AG10803 (cell line): ENCODE data around the gene PLPPR1.
"Not testable (repeated sequence)": the region's sequence is repeated elsewhere in the genome, so short reads cannot be mapped to it uniquely, and the experiment has no call there.

Experiments
- DNase-seq: peaks from one replicate; pipeline ENCODE4 v3.0.0; 2010; ENCODE audit warnings: low read depth
- H3K4me3 ChIP-seq: 2 replicates; pipeline ENCODE4 v1.5.1; 2011; ENCODE audit warnings: mild to moderate bottlenecking, low read length, control low read depth
- CTCF ChIP-seq: conservative IDR thresholded peaks from 2 replicates; pipeline ENCODE4 v1.5.1; 2011; ENCODE audit warnings: mild to moderate bottlenecking, low read length, control low read depth, inconsistent platforms

Gene PLPPR1

GRCh38 chr9:101315112-101315450 lies 286.6 kb downstream of the PLPPR1 start:
- DNase-seq = no peak
- no peak for TF ChIP-seq CTCF
- no peak overlapping the region for H3K4me3 ChIP-seq

GRCh38 chr9:101317735-101318134 lies 289.2 kb downstream of the PLPPR1 start:
- no peak for TF ChIP-seq CTCF
- no peak for DNase-seq
- no peak overlapping the region for H3K4me3 ChIP-seq

GRCh38 chr9:101323129-101323528 lies 294.6 kb downstream of the PLPPR1 start:
- no peak for TF ChIP-seq CTCF
- H3K4me3 ChIP-seq = no peak overlapping the region
- DNase-seq = no peak

- no peak for TF ChIP-seq CTCF
- no peak overlapping the region for H3K4me3 ChIP-seq
- no peak for DNase-seq
Measured at GRCh38 chr9:101324245-101324804, 295.8 kb downstream of the PLPPR1 start.

GRCh38 chr9:101325053-101325452 lies 296.5 kb downstream of the PLPPR1 start:
- no peak for TF ChIP-seq CTCF
- no peak for DNase-seq
- H3K4me3 ChIP-seq = no peak overlapping the region

- H3K4me3 ChIP-seq = no peak overlapping the region
- no peak for DNase-seq
- no peak for TF ChIP-seq CTCF
Measured at GRCh38 chr9:101326035-101326434, 297.5 kb downstream of the PLPPR1 start.

- H3K4me3 ChIP-seq = no peak overlapping the region
- no peak for TF ChIP-seq CTCF
- no peak for DNase-seq
Measured at GRCh38 chr9:101326501-101326900, 298.0 kb downstream of the PLPPR1 start.

- H3K4me3 ChIP-seq, DNase-seq: not testable (repeated sequence)
Measured at GRCh38 chr9:101327422-101327909, 298.9 kb downstream of the PLPPR1 start.
